Hepatocyte (in vitro differentiated cells): ENCODE data around the gene VTN. TPM values are rescaled to one million over a fixed set of nuclear protein-coding genes. Genes with fewer than 3 reads are reported as not detected.

ENCODE experiments used
- DNase-seq: peaks from one replicate; pipeline ENCODE4 v3.0.0-alpha.2; 2016; ENCODE audit warnings: low spot score
- H2AFZ ChIP-seq: fragments of 200-600 bp; sonication (generic); 2 replicates; pipeline ENCODE4 v1.6.0; 2016; ENCODE audit warnings: antibody characterized with exemption, mild to moderate bottlenecking
- H3K27ac ChIP-seq: fragments of 200-600 bp; sonication (generic); 2 replicates; pipeline ENCODE4 v1.5.1; 2016; ENCODE audit warnings: mild to moderate bottlenecking
- H3K27me3 ChIP-seq: fragments of 200-600 bp; sonication (generic); 2 replicates; pipeline ENCODE4 v1.6.1; 2016
- H3K36me3 ChIP-seq: fragments of 200-600 bp; sonication (generic); replicated peaks from 2 replicates; pipeline ENCODE4 v1.5.1; 2016; ENCODE audit warnings: low read depth; ENCODE audit not compliant: insufficient read depth
- H3K4me1 ChIP-seq: fragments of 200-600 bp; sonication (generic); 2 replicates; pipeline ENCODE4 v1.5.1; 2016; ENCODE audit warnings: mild to moderate bottlenecking, moderate library complexity; ENCODE audit not compliant: insufficient read depth
- H3K4me2 ChIP-seq: fragments of 200-600 bp; sonication (generic); 2 replicates; pipeline ENCODE4 v1.6.0; 2016
- H3K4me3 ChIP-seq: fragments of 200-600 bp; sonication (generic); 2 replicates; pipeline ENCODE4 v1.5.1; 2016; ENCODE audit warnings: mild to moderate bottlenecking
- H3K79me2 ChIP-seq: fragments of 200-600 bp; sonication (generic); 2 replicates; pipeline ENCODE4 v1.6.0; 2017; ENCODE audit warnings: mild to moderate bottlenecking
- H3K9me2 ChIP-seq: fragments of 200-600 bp; sonication (generic); replicated peaks from 2 replicates; pipeline ENCODE4 v1.6.0; 2017; ENCODE audit warnings: mild to moderate bottlenecking; ENCODE audit not compliant: insufficient read depth
- H3K9me3 ChIP-seq: fragments of 200-600 bp; sonication (generic); 2 replicates; pipeline ENCODE4 v1.5.1; 2016; ENCODE audit warnings: low read depth, mild to moderate bottlenecking
- H4K20me1 ChIP-seq: fragments of 200-600 bp; sonication (generic); 2 replicates; pipeline ENCODE4 v1.6.0; 2016; ENCODE audit warnings: mild to moderate bottlenecking; ENCODE audit not compliant: insufficient read depth, poor library complexity, severe bottlenecking
- EZH2 ChIP-seq: fragments of 200-600 bp; sonication (generic); IDR thresholded peaks from 2 replicates; pipeline ENCODE4 v1.6.1; 2016; ENCODE audit warnings: antibody characterized with exemption, mild to moderate bottlenecking, borderline replicate concordance
- EZH2phosphoT487 ChIP-seq: fragments of 200-600 bp; sonication (generic); IDR thresholded peaks from one replicate; pipeline ENCODE4 v1.6.1; 2018; ENCODE audit warnings: antibody characterized with exemption, mild to moderate bottlenecking, low read depth, moderate library complexity; ENCODE audit not compliant: unreplicated experiment, severe bottlenecking
- whole genome bisulfite sequencing: methylation state at CpG from one replicate; pipeline ENCODE4 v1.1.6; 2016; ENCODE audit warnings: low lambda C conversion rate; ENCODE audit errors: missing lambda C conversion rate; 5-methylcytosine and 5-hydroxymethylcytosine counted together
- polyA plus RNA-seq: library from polyadenylated mRNA; unstranded; fragments of >200 nt; fragmentation: Nextera tagmentation; extraction: Ambion mirVana; gene quantifications from 2 replicates; pipeline ENCODE4 v1.2.1, GENCODE V29; 2016
- total RNA-seq: library from RNA; depleted of rRNA; stranded (reverse); fragments of >200 nt; gene quantifications from 2 replicates; pipeline ENCODE4 v1.2.3, GENCODE V29; 2014
- TF ChIP-seq, protein P1 (sequence below): fragments of 200-600 bp; sonication (generic); IDR thresholded peaks from 2 replicates; pipeline ENCODE4 v1.5.1; 2016; ENCODE audit warnings: antibody characterized with exemption, mild to moderate bottlenecking; ENCODE audit not compliant: poor library complexity

Gene VTN
- total and polyA plus RNA-seq, 2 experiments from 2014 or later = 763 to 1,128 TPM

- Histone ChIP-seq H3K27ac (peak overlapping the region; percentile 85), H3K4me2 (peak overlapping the region; percentile 96), H3K4me3 (peak overlapping the region; percentile 60), H3K9me3 (no peaks in the 10 kb centered on the region), H3K36me3 (no peaks in the 10 kb centered on the region), H3K9me2 (no peaks in the 10 kb centered on the region), H3K4me1 (peaks cover 20% of the 10 kb centered on the region), H3K79me2 (peaks cover 63% of the 10 kb centered on the region), H2AFZ (peak overlapping the region; percentile 3), H4K20me1 (peaks cover 8% of the 10 kb centered on the region), H3K27me3 (no peaks in the 10 kb centered on the region)
- TF ChIP-seq EZH2 (no peak), EZH2phosphoT487 (no peak)
- TF ChIP-seq, protein P1, sequence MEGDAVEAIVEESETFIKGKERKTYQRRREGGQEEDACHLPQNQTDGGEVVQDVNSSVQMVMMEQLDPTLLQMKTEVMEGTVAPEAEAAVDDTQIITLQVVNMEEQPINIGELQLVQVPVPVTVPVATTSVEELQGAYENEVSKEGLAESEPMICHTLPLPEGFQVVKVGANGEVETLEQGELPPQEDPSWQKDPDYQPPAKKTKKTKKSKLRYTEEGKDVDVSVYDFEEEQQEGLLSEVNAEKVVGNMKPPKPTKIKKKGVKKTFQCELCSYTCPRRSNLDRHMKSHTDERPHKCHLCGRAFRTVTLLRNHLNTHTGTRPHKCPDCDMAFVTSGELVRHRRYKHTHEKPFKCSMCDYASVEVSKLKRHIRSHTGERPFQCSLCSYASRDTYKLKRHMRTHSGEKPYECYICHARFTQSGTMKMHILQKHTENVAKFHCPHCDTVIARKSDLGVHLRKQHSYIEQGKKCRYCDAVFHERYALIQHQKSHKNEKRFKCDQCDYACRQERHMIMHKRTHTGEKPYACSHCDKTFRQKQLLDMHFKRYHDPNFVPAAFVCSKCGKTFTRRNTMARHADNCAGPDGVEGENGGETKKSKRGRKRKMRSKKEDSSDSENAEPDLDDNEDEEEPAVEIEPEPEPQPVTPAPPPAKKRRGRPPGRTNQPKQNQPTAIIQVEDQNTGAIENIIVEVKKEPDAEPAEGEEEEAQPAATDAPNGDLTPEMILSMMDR = no peak
- WGBS = 17% methylated on average over 18 of the region's 18 CpGs
- no peak for DNase-seq
These were observed 35.4 kb downstream of the VTN start for GRCh38 chr17:28334666-28335200.

- peak overlapping the region; percentile 60 for H3K4me3 ChIP-seq
- no peaks in the 10 kb centered on the region for H3K9me3 ChIP-seq
- H3K27ac ChIP-seq = peak overlapping the region; percentile 85
- no peak overlapping the region for H2AFZ ChIP-seq
- H3K4me2 ChIP-seq = peak overlapping the region; percentile 96
- no peaks in the 10 kb centered on the region for H3K27me3 ChIP-seq
- H3K4me1 ChIP-seq = peaks cover 20% of the 10 kb centered on the region
- WGBS = 82% methylated on average over 6 of the region's 6 CpGs
- H3K79me2 ChIP-seq = peaks cover 59% of the 10 kb centered on the region
- TF ChIP-seq, protein P1 = no peak
- TF ChIP-seq EZH2 (no peak), EZH2phosphoT487 (no peak)
- no peak for DNase-seq
- H3K36me3 ChIP-seq = no peaks in the 10 kb centered on the region
- no peaks in the 10 kb centered on the region for H3K9me2 ChIP-seq
- H4K20me1 ChIP-seq = peaks cover 8% of the 10 kb centered on the region
These were observed 35.9 kb downstream of the VTN start for GRCh38 chr17:28334171-28334570.

GRCh38 chr17:28333083-28333746 is 36.9 kb downstream of the VTN start:
- Histone ChIP-seq H3K27me3 (no peaks in the 10 kb centered on the region), H3K9me2 (no peaks in the 10 kb centered on the region), H3K79me2 (peaks cover 50% of the 10 kb centered on the region), H2AFZ (no peak overlapping the region), H4K20me1 (peaks cover 7% of the 10 kb centered on the region), H3K36me3 (no peaks in the 10 kb centered on the region), H3K4me3 (no peak overlapping the region), H3K27ac (no peak overlapping the region), H3K4me1 (peaks cover 20% of the 10 kb centered on the region), H3K4me2 (no peak overlapping the region), H3K9me3 (no peaks in the 10 kb centered on the region)
- 79% methylated on average over 1 of the region's 1 CpG for WGBS
- DNase-seq = no peak
- TF ChIP-seq EZH2phosphoT487 (no peak), EZH2 (no peak)
- TF ChIP-seq, protein P1 = no peak
